Heart right ventricle (tissue), 16 donors: ENCODE results near the gene ELFN2. TPM values are rescaled to one million over a fixed set of nuclear protein-coding genes. Genes with fewer than 3 reads are reported as not detected.
A peak's percentile ranks its signal among the peaks of the same experiment; 100 is the strongest.

Experiments
- ATAC-seq, 8 donors: fragments of 200-7000 bp; cut with Tn5 transposase; one replicate each; pipeline ENCODE4 v1.9.1; 2020; ENCODE audit warnings: mild to moderate bottlenecking in 8 of 8, moderate library complexity in 8 of 8, moderate number of reproducible peaks in 1 of 8
- DNase-seq, 2 donors: peaks; one replicate each; pipeline ENCODE4 v3.0.0-alpha.2; 2020
- H3K27ac ChIP-seq, 10 donors: fragments of 200-600 bp; sonication (generic) in 2 of 10; one replicate each; pipeline versions ENCODE4 v1.5.0 to v1.8.0; 2020 to 2022; ENCODE audit warnings: mild to moderate bottlenecking in 3 of 10
- H3K27me3 ChIP-seq, 7 donors: fragments of 200-600 bp; one replicate each; pipeline ENCODE4 v1.8.0; 2021 to 2022; ENCODE audit warnings: mild to moderate bottlenecking in 2 of 7
- H3K36me3 ChIP-seq, 9 donors: fragments of 200-600 bp; sonication (generic) in 1 of 9; one replicate each; pipeline versions ENCODE4 v1.5.0 to v1.8.0; 2020 to 2022; ENCODE audit warnings: mild to moderate bottlenecking in 2 of 9
- H3K4me1 ChIP-seq, 9 donors: fragments of 200-600 bp; sonication (generic) in 1 of 9; one replicate each; pipeline versions ENCODE4 v1.5.0 to v1.8.0; 2020 to 2022; ENCODE audit warnings: mild to moderate bottlenecking in 4 of 9
- H3K4me3 ChIP-seq, 10 donors: fragments of 200-600 bp; sonication (generic) in 2 of 10; one replicate each; pipeline versions ENCODE4 v1.5.0 to v1.8.0; 2020 to 2022; ENCODE audit warnings: mild to moderate bottlenecking in 7 of 10, moderate library complexity in 2 of 10
- H3K9me3 ChIP-seq, 11 donors: fragments of 200-600 bp in 10 of 11; sonication (generic) in 2 of 11; one replicate each; pipeline versions ENCODE4 v1.5.0 to v1.8.0; 2013 to 2022; ENCODE audit warnings: mild to moderate bottlenecking in 2 of 11, control low read depth in 1 of 11, moderate library complexity in 1 of 11
- CTCF ChIP-seq, 9 donors: fragments of 200-600 bp; sonication (generic) in 2 of 9; IDR thresholded peaks; one replicate each; pipeline versions ENCODE4 v1.5.0 to v1.8.0; 2021 to 2022; ENCODE audit warnings: antibody characterized with exemption in 9 of 9, mild to moderate bottlenecking in 5 of 9, moderate library complexity in 1 of 9
- WGBS, 2 donors: extraction: QIAGEN DNeasy Blood & Tissue Kit; methylation state at CpG; one replicate each; pipeline ENCODE4 v1.1.7; 2013; ENCODE audit warnings: inconsistent platforms in 1 of 2; 5-methylcytosine and 5-hydroxymethylcytosine counted together
- intact Hi-C, 10 donors: fragments of 100-400 bp; cut with DNase I; formaldehyde crosslinking; loops; one replicate each; pipeline versions ENCODE4 v1.11.1 to v1.14.2; 2022
- long read RNA-seq, 3 donors: library from polyadenylated mRNA; unstranded; transcript quantifications; one replicate each; pipeline ENCODE4 v2.0.0, GENCODE V29; 2020 to 2021
- polyA plus RNA-seq, 2 donors: library from polyadenylated mRNA; stranded (reverse); fragments of 200-250 nt; gene quantifications; one replicate each; pipeline ENCODE4 v1.2.3, GENCODE V29; 2013
- total RNA-seq, 10 donors: library from RNA; stranded (reverse); fragmentation: NEBNext Ultra II Directional in 3 of 10; extraction: Animal tissue kit (Norgen Biotek cat#: 25700) in 3 of 10; gene quantifications; one replicate each; pipeline versions ENCODE4 v1.2.1 to v1.2.4, GENCODE V29; 2021 to 2023
- donor health status: Arrhythmogenic right ventricular cardiomyopathy.
- donor health status: ischemic (EF 13 %, LVEDD 7.1; RV severe dilation, severe dysfunction).
- donor health status: healthy with polysubstance abuse.
- donor health status: DM: no; HTN: yes; CAD: no.
- donor health status: DM: no; HTN: no; CAD: no.
- donor health status: ischemic (EF 25% LVEDD 6.9; RV normal size, moderate dysfunction).
- donor health status: ischemic (EF 25% LVEDD 5.7; RV mildly dilated, moderate dysfunction).
- donor health status: healthy.
- donor health status: DM: yes; HTN: yes; CAD: no.
- donor health status: Ischemic cardiomyopathy.
- donor health status: ischemic (EF 35%, LVEDD 5.7; RV mildly dilated, moderate dysfunction).
- donor health status: nonischemic (EF 11% LVEDD 7.7; RV severe dilation, severe dysfunction).
- donor health status: DM: yes; HTN: yes; CAD: no.
- donor health status: PGD.
- donor health status: ischemic (EF 29% LVEDD 5.4; RV normal size, mild dysfunction).
- donor health status: nonischemic (EF 23%, LVEDD 6.1; RV moderate dilation, normal function).

The ELFN2 gene
- total RNA-seq (under 1 TPM in 6 of 10 donors, not detected in 4; 0.04 to 0.21 (median 0.05) TPM), polyA plus RNA-seq (under 1 TPM; under 0.01 to 0.01 TPM)
- long read RNA-seq, donor 1: 0 reads
- long read RNA-seq, donor 2: 0 reads
- long read RNA-seq, donor 3: 0 reads

- ATAC-seq: peak in 2 of 8 donors; percentile 20 to 31
- H3K4me3 ChIP-seq: peak within 1 kb of the TSS; percentile 21 to 60 (median 42)
- H3K36me3 ChIP-seq: no peaks in the 10 kb centered on the region
- 0 to 1% methylated on average over 46 to 72 of the region's 72 CpGs for WGBS, 2 donors
- peaks cover 0 to 12% (median 5%) of the 10 kb centered on the region in 9 donors for H3K4me1 ChIP-seq
- H3K27me3 ChIP-seq: peaks cover 27 to 100% (median 96%) of the 10 kb centered on the region in 7 donors
- H3K9me3 ChIP-seq: no peaks in the 10 kb centered on the region
- no peak for TF ChIP-seq CTCF (IDR thresholded peaks at IDR 0.05)
- H3K27ac ChIP-seq: no peak within 1 kb of the TSS
- peak in 1 of 2 donors; percentile 31 for DNase-seq
- intact Hi-C loops: loop anchor here in 7 of 10 donors (5.0 to 10.0 kb wide), 5 partner anchors 102 to 160 kb away; no protein-coding TSS in a partner anchor
These were observed at the start of gene ELFN2 for GRCh38 chr22:37427135-37427710. TSS of gene ELFN2 (minus strand) at chr22:37427479. CDS start at chr22:37375534, 51,945 bp downstream.

- ATAC-seq: no peak
- no peak for TF ChIP-seq CTCF (IDR thresholded peaks at IDR 0.05)
These were observed 49.4 kb upstream of the ELFN2 start for GRCh38 chr22:37476389-37477329.

GRCh38 chr22:37474447-37475090 is 47.3 kb upstream of the ELFN2 start:
- H3K27me3 ChIP-seq: peaks cover 0 to 55% (median 17%) of the 10 kb centered on the region in 7 donors

More at GRCh38 chr22:37476389-37477329, 49.4 kb upstream of the ELFN2 start:
- H3K27ac ChIP-seq: no peak overlapping the region
- no peak overlapping the region for H3K4me3 ChIP-seq
- 67 to 71% methylated on average over 14 of the region's 14 CpGs for WGBS, 2 donors
- no peaks in the 10 kb centered on the region for H3K4me1 ChIP-seq
- H3K27me3 ChIP-seq: peaks cover 0 to 55% (median 17%) of the 10 kb centered on the region in 7 donors
- no peaks in the 10 kb centered on the region for H3K9me3 ChIP-seq
- peaks cover 0 to 86% (median 0%) of the 10 kb centered on the region in 9 donors for H3K36me3 ChIP-seq
- intact Hi-C loops: no loop called here
- DNase-seq: no peak

More at GRCh38 chr22:37474447-37475090, 47.3 kb upstream of the ELFN2 start:
- 75 to 77% methylated on average over 11 of the region's 11 CpGs for WGBS, 2 donors
- Histone ChIP-seq H3K9me3 (no peaks in the 10 kb centered on the region), H3K36me3 (peaks cover 0 to 97% (median 0%) of the 10 kb centered on the region in 9 donors), H3K4me1 (no peaks in the 10 kb centered on the region), H3K4me3 (no peak overlapping the region), H3K27ac (no peak overlapping the region)
- ATAC-seq: no peak
- TF ChIP-seq CTCF (IDR thresholded peaks at IDR 0.05): no peak
- intact Hi-C loops: no loop called here
- no peak for DNase-seq
